Parathyroid adenoma (tissue), 2 donors: ENCODE data around the gene STAC3.
"Not testable (repeated sequence)": the region's sequence is repeated elsewhere in the genome, so short reads cannot be mapped to it uniquely, and the experiment has no call there.

Source experiments
- H2AFZ ChIP-seq: fragments of 300-600 bp; sonication (generic); one replicate; pipeline ENCODE4 v1.7.0; 2017; ENCODE audit warnings: antibody characterized with exemption, mild to moderate bottlenecking
- H3K27ac ChIP-seq: fragments of 300-600 bp; sonication (generic); one replicate; pipeline ENCODE4 v1.7.0; 2017
- H3K27me3 ChIP-seq: fragments of 300-600 bp; sonication (generic); one replicate; pipeline ENCODE4 v1.7.0; 2017; ENCODE audit warnings: low read length; ENCODE audit not compliant: control insufficient read depth, insufficient read depth
- H3K36me3 ChIP-seq: fragments of 300-600 bp; sonication (generic); one replicate; pipeline ENCODE4 v1.7.0; 2017; ENCODE audit warnings: low read length; ENCODE audit not compliant: control insufficient read depth, insufficient read depth
- H3K4me1 ChIP-seq: fragments of 300-600 bp; sonication (generic); one replicate; pipeline ENCODE4 v1.7.0; 2017; ENCODE audit warnings: control low read depth
- H3K4me2 ChIP-seq: fragments of 300-600 bp; sonication (generic); one replicate; pipeline ENCODE4 v1.7.0; 2017; ENCODE audit warnings: low read length
- H3K4me3 ChIP-seq: fragments of 300-600 bp; sonication (generic); one replicate; pipeline ENCODE4 v1.7.0; 2017; ENCODE audit warnings: low read depth, low read length
- H3K79me2 ChIP-seq: fragments of 300-600 bp; sonication (generic); one replicate; pipeline ENCODE4 v1.7.0; 2017; ENCODE audit warnings: control low read depth
- H3K9ac ChIP-seq: fragments of 300-600 bp; sonication (generic); one replicate; pipeline ENCODE4 v1.7.0; 2017; ENCODE audit warnings: mild to moderate bottlenecking
- H3K9me3 ChIP-seq: fragments of 300-600 bp; sonication (generic); one replicate; pipeline ENCODE4 v1.7.0; 2017; ENCODE audit warnings: low read length; ENCODE audit not compliant: control insufficient read depth
- TF ChIP-seq, protein P1 (sequence below): fragments of 300-600 bp; sonication (generic); IDR thresholded peaks from one replicate; pipeline ENCODE4 v1.7.0; 2017; ENCODE audit warnings: antibody characterized with exemption, mild to moderate bottlenecking
- donor health status: primary hyperparathyroidism.

Gene STAC3

DNA sequence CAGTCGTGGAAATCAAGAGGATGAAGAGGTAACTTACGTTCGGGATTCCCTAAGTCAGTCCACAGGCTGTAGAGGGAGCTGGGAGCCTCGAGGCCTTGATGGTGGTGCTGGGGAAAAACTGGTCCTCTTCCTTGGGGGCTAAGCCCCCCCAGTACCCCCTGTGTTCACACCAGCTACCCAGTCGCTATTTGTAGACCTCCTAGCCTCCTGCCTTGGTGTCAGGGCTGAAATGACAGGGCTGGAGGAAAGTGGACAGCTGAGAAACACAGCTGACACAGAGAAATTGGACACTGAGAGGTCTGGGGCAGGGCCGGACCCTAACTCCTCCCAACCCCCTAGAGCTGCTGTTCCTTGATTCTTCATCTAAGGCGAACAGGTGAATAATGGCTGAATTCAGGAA lies at the start of gene STAC3:
Gene STAC3 (minus strand): TSS at position 232 of the 400 bp plus-strand sequence. CDS start 1,551 bp downstream, outside the sequence.
- no peak within 1 kb of the TSS for H2AFZ ChIP-seq
- no peak within 1 kb of the TSS for H3K9ac ChIP-seq
- H3K9me3 ChIP-seq, result no peaks in the 10 kb centered on the region
- H3K27ac ChIP-seq, result no peak within 1 kb of the TSS
- peaks cover 4% of the 10 kb centered on the region for H3K4me1 ChIP-seq
- H3K27me3 ChIP-seq, result no peaks in the 10 kb centered on the region
- no peaks in the 10 kb centered on the region for H3K36me3 ChIP-seq
- no peak within 1 kb of the TSS for H3K4me2 ChIP-seq
- H3K4me3 ChIP-seq, result no peak within 1 kb of the TSS
- H3K79me2 ChIP-seq, result no peaks in the 10 kb centered on the region
- TF ChIP-seq, protein P1, sequence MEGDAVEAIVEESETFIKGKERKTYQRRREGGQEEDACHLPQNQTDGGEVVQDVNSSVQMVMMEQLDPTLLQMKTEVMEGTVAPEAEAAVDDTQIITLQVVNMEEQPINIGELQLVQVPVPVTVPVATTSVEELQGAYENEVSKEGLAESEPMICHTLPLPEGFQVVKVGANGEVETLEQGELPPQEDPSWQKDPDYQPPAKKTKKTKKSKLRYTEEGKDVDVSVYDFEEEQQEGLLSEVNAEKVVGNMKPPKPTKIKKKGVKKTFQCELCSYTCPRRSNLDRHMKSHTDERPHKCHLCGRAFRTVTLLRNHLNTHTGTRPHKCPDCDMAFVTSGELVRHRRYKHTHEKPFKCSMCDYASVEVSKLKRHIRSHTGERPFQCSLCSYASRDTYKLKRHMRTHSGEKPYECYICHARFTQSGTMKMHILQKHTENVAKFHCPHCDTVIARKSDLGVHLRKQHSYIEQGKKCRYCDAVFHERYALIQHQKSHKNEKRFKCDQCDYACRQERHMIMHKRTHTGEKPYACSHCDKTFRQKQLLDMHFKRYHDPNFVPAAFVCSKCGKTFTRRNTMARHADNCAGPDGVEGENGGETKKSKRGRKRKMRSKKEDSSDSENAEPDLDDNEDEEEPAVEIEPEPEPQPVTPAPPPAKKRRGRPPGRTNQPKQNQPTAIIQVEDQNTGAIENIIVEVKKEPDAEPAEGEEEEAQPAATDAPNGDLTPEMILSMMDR, result no peak

DNA sequence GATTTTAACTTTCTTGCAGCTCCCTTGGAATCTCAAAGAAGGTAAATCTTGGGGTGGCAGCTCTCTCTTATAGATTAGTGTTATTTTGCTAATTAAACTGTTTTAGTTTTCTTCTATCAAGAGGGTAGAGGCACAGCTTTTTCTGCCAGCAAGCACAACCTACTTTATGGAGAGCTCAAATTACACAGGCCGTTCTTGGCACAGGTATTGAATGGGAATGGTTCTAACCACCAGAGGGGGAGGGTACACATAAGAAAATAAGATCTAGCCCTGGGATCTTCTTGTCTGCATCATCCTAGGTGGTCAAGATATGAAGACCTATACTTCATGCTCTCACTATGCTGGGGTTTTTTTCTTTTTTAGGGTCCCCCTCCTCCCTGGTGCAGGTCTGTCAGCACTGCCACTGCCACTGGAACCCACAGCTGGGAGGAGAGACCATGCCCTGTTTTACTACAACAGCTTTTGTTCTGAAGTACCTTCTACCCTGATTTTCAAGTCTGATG lies 48.6 kb upstream of the STAC3 start:
- H3K36me3 ChIP-seq, result no peaks in the 10 kb centered on the region
- no peaks in the 10 kb centered on the region for H3K4me1 ChIP-seq
- H3K79me2 ChIP-seq, result no peaks in the 10 kb centered on the region
- no peak overlapping the region for H3K27ac ChIP-seq
- no peak overlapping the region for H3K9ac ChIP-seq
- H3K4me3 ChIP-seq, result no peak overlapping the region
- H3K9me3 ChIP-seq, result no peaks in the 10 kb centered on the region
- H3K4me2 ChIP-seq, result no peak overlapping the region
- H3K27me3 ChIP-seq, result no peaks in the 10 kb centered on the region
- H2AFZ ChIP-seq, result no peak overlapping the region
- TF ChIP-seq, protein P1, result no peak

DNA sequence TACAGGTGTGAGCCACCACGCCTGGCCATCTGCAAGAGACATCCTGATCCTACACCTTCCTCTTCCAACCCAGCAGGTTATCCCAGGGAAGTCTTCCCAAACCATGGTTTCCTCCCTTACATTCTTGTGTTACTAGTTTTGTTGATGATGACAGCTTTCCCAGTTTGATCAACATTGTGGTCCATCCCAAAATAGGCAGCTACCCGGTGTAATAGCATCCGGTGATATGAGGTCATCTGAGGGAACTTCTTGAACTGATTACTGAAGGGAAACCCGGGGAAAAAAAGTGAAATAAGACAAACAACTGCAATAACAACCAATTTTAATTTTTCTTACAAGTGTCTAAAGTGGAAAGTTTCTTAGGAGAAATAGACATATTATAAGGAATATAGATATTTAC lies 45.3 kb upstream of the STAC3 start:
- Histone ChIP-seq H2AFZ (no peak overlapping the region), H3K36me3 (no peaks in the 10 kb centered on the region)

DNA sequence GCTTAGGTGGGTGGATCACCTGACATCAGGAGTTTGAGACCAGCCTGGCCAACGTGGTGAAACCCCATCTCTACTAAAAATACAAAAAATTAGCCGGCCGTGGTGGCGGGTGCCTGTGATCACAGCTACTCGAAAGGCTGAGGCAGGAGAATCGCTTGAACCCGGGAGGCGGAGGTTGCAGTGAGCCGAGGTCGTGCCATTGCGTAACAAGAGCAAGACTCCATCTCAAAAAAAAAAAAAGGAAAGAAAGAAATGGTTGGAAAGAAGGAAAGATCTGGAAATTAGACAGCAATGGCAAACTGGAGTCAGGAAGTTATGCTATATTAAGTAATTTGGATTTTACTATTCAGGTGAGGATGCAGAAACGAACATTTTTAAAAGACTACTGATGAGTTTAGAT lies 31.1 kb upstream of the STAC3 start:
- not testable (repeated sequence) for H2AFZ ChIP-seq, H3K36me3 ChIP-seq

More for the DNA sequence above, 45.3 kb upstream of the STAC3 start:
- no peak overlapping the region for H3K27ac ChIP-seq
- no peak overlapping the region for H3K4me3 ChIP-seq
- no peaks in the 10 kb centered on the region for H3K27me3 ChIP-seq
- H3K4me1 ChIP-seq, result no peaks in the 10 kb centered on the region
- TF ChIP-seq, protein P1, result no peak
- H3K4me2 ChIP-seq, result no peak overlapping the region
- no peaks in the 10 kb centered on the region for H3K9me3 ChIP-seq
- no peaks in the 10 kb centered on the region for H3K79me2 ChIP-seq
- H3K9ac ChIP-seq, result no peak overlapping the region

DNA sequence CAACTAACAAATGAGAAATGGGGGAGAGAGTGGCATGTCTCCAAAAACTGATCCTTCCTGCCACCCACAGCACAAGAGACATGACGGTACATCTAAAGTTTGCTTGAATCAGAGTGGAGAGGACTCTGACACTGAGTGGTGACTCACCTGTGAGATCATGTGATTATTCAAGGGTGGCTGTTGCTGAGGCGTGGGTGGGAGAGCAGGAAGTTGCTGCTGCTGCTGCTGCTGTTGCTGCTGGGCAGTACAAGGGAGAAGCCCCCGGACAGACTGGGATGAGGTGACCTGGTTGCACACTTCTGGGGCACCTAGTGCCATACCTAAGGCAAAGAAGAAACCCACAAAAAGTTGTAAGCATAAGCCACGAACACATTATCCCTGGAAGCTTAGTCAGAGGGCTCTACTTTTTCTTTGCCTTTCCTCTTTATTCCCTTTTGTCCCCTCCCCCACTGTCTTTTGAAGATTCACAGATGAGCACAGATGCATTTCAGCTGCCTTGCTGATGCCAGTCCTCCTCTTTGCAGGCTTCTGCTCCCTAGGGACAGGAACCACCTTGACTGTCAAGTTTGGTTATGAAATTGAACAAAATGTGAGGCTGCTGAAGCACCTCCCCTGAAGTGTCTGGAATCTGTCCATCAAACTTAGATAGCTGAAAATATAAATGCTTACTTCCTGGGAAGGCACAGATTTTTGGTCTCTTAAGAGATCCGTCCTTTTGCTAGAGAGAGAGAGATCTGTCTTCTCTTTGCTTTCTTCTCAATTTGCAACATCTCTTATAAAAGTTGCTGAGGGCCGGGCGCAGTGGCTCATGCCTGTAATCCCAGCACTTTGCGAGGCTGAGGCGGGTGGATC lies 29.4 kb upstream of the STAC3 start:
- H3K4me2 ChIP-seq, result no peak overlapping the region
- H3K36me3 ChIP-seq, result no peaks in the 10 kb centered on the region
- TF ChIP-seq, protein P1, result no peak
- H3K27ac ChIP-seq, result peak overlapping the region; percentile 26
- H3K9me3 ChIP-seq, result no peaks in the 10 kb centered on the region
- no peaks in the 10 kb centered on the region for H3K4me1 ChIP-seq
- no peaks in the 10 kb centered on the region for H3K27me3 ChIP-seq
- H3K79me2 ChIP-seq, result no peaks in the 10 kb centered on the region
- no peak overlapping the region for H2AFZ ChIP-seq
- no peak overlapping the region for H3K9ac ChIP-seq
- H3K4me3 ChIP-seq, result no peak overlapping the region

More for the DNA sequence above, 31.1 kb upstream of the STAC3 start:
- H3K9me3 ChIP-seq, H3K79me2 ChIP-seq, H3K4me2 ChIP-seq, H3K27ac ChIP-seq, H3K4me1 ChIP-seq, H3K27me3 ChIP-seq, H3K4me3 ChIP-seq, H3K9ac ChIP-seq: not testable (repeated sequence)
